Measurements from ENCODE around the gene UBE2K. TPM values are rescaled to one million over a fixed set of nuclear protein-coding genes. Genes with fewer than 3 reads are reported as not detected.
A peak's percentile ranks its signal among the peaks of the same experiment; 100 is the strongest.
"Not testable (repeated sequence)": the region's sequence is repeated elsewhere in the genome, so short reads cannot be mapped to it uniquely, and the experiment has no call there.

The UBE2K gene
- total RNA-seq, 4 donors from 2014 or later: 28.7 to 38.8 (median 32.1) TPM

DNA sequence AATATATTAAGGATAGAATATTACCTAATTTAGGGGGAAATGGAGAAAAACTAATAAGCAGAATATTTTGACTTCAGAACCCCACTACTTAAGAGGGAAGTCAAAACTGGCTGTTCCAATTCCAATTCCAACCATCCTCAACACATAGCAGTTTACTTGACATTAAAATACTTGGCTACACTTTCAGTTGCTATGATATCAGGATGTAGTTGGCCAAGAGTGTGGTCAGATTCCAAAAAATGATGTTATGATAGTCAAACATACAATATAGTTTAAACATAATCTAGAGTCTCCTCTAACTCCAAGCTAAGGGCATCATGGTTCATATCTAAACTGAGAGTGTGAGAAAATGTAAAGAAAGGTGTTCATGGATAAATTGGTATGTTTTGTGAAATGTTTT lies 42.7 kb upstream of the UBE2K start:
- Histone ChIP-seq H3K4me1 (no peaks in the 10 kb centered on the region), H3K27ac (peak overlapping the region; percentile 12 to 46 (median 34)), H3K36me3 (no peaks in the 10 kb centered on the region), H3K4me3 (no peak overlapping the region), H3K27me3 (no peaks in the 10 kb centered on the region), H3K9me3 (no peaks in the 10 kb centered on the region)
- in situ Hi-C loops (cut with MboI; ENCODE audit: low sequenced_read_pairs in 4 of 4) (no loop called here), intact Hi-C loops (cut with DNase I; ENCODE audit: low total_unique reads) (no loop called here)
- no peak for ATAC-seq
- DNase-seq: no peak
- TF ChIP-seq POLR2A (IDR thresholded peaks at IDR 0.05): no peak
- TF ChIP-seq, protein P1, sequence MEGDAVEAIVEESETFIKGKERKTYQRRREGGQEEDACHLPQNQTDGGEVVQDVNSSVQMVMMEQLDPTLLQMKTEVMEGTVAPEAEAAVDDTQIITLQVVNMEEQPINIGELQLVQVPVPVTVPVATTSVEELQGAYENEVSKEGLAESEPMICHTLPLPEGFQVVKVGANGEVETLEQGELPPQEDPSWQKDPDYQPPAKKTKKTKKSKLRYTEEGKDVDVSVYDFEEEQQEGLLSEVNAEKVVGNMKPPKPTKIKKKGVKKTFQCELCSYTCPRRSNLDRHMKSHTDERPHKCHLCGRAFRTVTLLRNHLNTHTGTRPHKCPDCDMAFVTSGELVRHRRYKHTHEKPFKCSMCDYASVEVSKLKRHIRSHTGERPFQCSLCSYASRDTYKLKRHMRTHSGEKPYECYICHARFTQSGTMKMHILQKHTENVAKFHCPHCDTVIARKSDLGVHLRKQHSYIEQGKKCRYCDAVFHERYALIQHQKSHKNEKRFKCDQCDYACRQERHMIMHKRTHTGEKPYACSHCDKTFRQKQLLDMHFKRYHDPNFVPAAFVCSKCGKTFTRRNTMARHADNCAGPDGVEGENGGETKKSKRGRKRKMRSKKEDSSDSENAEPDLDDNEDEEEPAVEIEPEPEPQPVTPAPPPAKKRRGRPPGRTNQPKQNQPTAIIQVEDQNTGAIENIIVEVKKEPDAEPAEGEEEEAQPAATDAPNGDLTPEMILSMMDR (IDR thresholded peaks at IDR 0.05 in 4 of 5, conservative IDR thresholded peaks at IDR 0.05 in 1 of 5): no peak

DNA sequence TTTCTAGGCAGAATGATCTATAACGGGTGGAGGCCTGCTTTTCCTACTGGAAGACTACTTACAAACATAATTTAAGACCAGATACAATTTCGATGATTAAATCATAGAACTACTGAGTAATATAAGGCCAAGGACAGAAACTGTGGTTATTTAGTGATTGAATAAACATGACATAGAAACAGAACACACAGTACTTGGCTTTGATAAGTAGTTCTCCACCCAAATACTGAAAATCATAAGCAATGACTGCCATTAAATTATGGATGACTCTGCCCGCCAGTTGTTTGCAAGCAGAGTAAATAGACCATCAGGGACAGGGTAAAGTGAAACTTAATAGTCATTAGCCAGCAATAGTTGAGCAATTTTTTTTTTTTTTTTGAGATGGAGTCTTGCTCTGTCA lies 42.1 kb upstream of the UBE2K start:
- Histone ChIP-seq H3K27ac (peak overlapping the region; percentile 12 to 46 (median 34)), H3K4me3 (no peak overlapping the region), H3K4me1 (no peaks in the 10 kb centered on the region), H3K9me3 (no peaks in the 10 kb centered on the region), H3K36me3 (no peaks in the 10 kb centered on the region), H3K27me3 (no peaks in the 10 kb centered on the region)
- peak; percentile 90 to 91 for ATAC-seq
- in situ Hi-C loops (cut with MboI; ENCODE audit: low sequenced_read_pairs in 4 of 4): no loop called here
- intact Hi-C loops (cut with DNase I; ENCODE audit: low total_unique reads): no loop called here
- TF ChIP-seq POLR2A (IDR thresholded peaks at IDR 0.05): no peak
- TF ChIP-seq, protein P1 (IDR thresholded peaks at IDR 0.05 in 4 of 5, conservative IDR thresholded peaks at IDR 0.05 in 1 of 5): no peak
- peak in 1 of 2 donors; percentile 53 for DNase-seq

- DNase-seq; H3K9me3 ChIP-seq; intact Hi-C loops (cut with DNase I; ENCODE audit: low total_unique reads); H3K27me3 ChIP-seq; in situ Hi-C loops (cut with MboI; ENCODE audit: low sequenced_read_pairs in 4 of 4); H3K36me3 ChIP-seq; H3K4me3 ChIP-seq; ATAC-seq; H3K4me1 ChIP-seq: not testable (repeated sequence)
- H3K27ac ChIP-seq: peak overlapping the region in 1 of 4 donors; percentile 29
Observed at GRCh38 chr4:39656638-39657037, 41.3 kb upstream of the UBE2K start.

GRCh38 chr4:39657465-39657864 lies 40.5 kb upstream of the UBE2K start:
- H3K4me3 ChIP-seq: no peak overlapping the region
- in situ Hi-C loops (cut with MboI; ENCODE audit: low sequenced_read_pairs in 4 of 4): no loop called here

GRCh38 chr4:39658756-39659155 lies 39.2 kb upstream of the UBE2K start:
- Histone ChIP-seq H3K4me3 (no peak overlapping the region), H3K27ac (no peak overlapping the region), H3K27me3 (no peaks in the 10 kb centered on the region), H3K36me3 (no peaks in the 10 kb centered on the region), H3K9me3 (no peaks in the 10 kb centered on the region), H3K4me1 (no peaks in the 10 kb centered on the region)
- intact Hi-C loops (cut with DNase I; ENCODE audit: low total_unique reads) (no loop called here), in situ Hi-C loops (cut with MboI; ENCODE audit: low sequenced_read_pairs in 4 of 4) (no loop called here)
- ATAC-seq (no peak), DNase-seq (no peak)
- TF ChIP-seq, protein P1 (IDR thresholded peaks at IDR 0.05 in 4 of 5, conservative IDR thresholded peaks at IDR 0.05 in 1 of 5): no peak
- TF ChIP-seq POLR2A (IDR thresholded peaks at IDR 0.05): no peak

More at GRCh38 chr4:39657465-39657864, 40.5 kb upstream of the UBE2K start:
- Histone ChIP-seq H3K36me3 (no peaks in the 10 kb centered on the region), H3K27me3 (no peaks in the 10 kb centered on the region), H3K9me3 (no peaks in the 10 kb centered on the region), H3K4me1 (no peaks in the 10 kb centered on the region), H3K27ac (no peak overlapping the region)
- TF ChIP-seq, protein P1 (IDR thresholded peaks at IDR 0.05 in 4 of 5, conservative IDR thresholded peaks at IDR 0.05 in 1 of 5): no peak
- TF ChIP-seq POLR2A (IDR thresholded peaks at IDR 0.05): no peak
- intact Hi-C loops (cut with DNase I; ENCODE audit: low total_unique reads): no loop called here
- DNase-seq: no peak
- ATAC-seq: no peak
